Astrocyte (in vitro differentiated cells and primary cell): Measurements from ENCODE around the gene LAMB2. TPM values are rescaled to one million over a fixed set of nuclear protein-coding genes. Genes with fewer than 3 reads are reported as not detected.

ENCODE experiments used
- DNase-seq: peaks from one replicate; pipeline ENCODE4 v3.0.0-alpha.2; 2010; ENCODE audit warnings: low read depth
- FAIRE-seq: peaks from 2 replicates; lab custom pipeline; 2011; peaks lifted over from hg19 to GRCh38; lab: Jason Lieb, UNC
- H2AFZ ChIP-seq: 2 replicates; pipeline ENCODE4 v1.6.0; 2012; ENCODE audit warnings: low read depth, low read length, inconsistent platforms
- H3K27ac ChIP-seq: 2 replicates; pipeline ENCODE4 v1.5.1; 2011; ENCODE audit warnings: low read depth, low read length, inconsistent platforms
- H3K27me3 ChIP-seq: 2 replicates; pipeline ENCODE4 v1.6.0; 2011; ENCODE audit warnings: low read length, inconsistent platforms; ENCODE audit not compliant: insufficient read depth
- H3K36me3 ChIP-seq: 2 replicates; pipeline ENCODE4 v1.5.1; 2011; ENCODE audit warnings: low read length, inconsistent platforms; ENCODE audit not compliant: insufficient read depth
- H3K4me1 ChIP-seq: 2 replicates; pipeline ENCODE4 v1.5.1; 2011; ENCODE audit warnings: low read length, inconsistent platforms; ENCODE audit not compliant: insufficient read depth
- H3K4me2 ChIP-seq: 2 replicates; pipeline ENCODE4 v1.6.0; 2012; ENCODE audit warnings: low read length, inconsistent platforms
- H3K4me3 ChIP-seq: 2 replicates; pipeline ENCODE4 v1.5.1; 2011; ENCODE audit warnings: low read depth, mild to moderate bottlenecking, low read length, inconsistent platforms; ENCODE audit not compliant: insufficient read depth
- H3K79me2 ChIP-seq: 2 replicates; pipeline ENCODE4 v1.6.0; 2012; ENCODE audit warnings: mild to moderate bottlenecking, low read length, inconsistent platforms; ENCODE audit not compliant: insufficient read depth
- H3K9ac ChIP-seq: 2 replicates; pipeline ENCODE4 v1.6.0; 2012; ENCODE audit warnings: mild to moderate bottlenecking, low read length, inconsistent platforms
- H3K9me3 ChIP-seq: 2 replicates; pipeline ENCODE4 v1.5.1; 2012; ENCODE audit warnings: low read depth, mild to moderate bottlenecking, low read length, inconsistent platforms; ENCODE audit not compliant: insufficient read depth
- H4K20me1 ChIP-seq: 2 replicates; pipeline ENCODE4 v1.6.0; 2012; ENCODE audit warnings: low read length, inconsistent platforms; ENCODE audit not compliant: insufficient read depth
- H3K27ac Mint-ChIP-seq: one replicate; pipeline ENCODE4 v1.8.0; 2021; ENCODE audit warnings: mild to moderate bottlenecking, mixed read lengths; ENCODE audit not compliant: unreplicated experiment
- H3K27me3 Mint-ChIP-seq: one replicate; pipeline ENCODE4 v1.8.0; 2021; ENCODE audit warnings: low read depth, mixed read lengths; ENCODE audit not compliant: unreplicated experiment
- H3K36me3 Mint-ChIP-seq: one replicate; pipeline ENCODE4 v1.8.0; 2021; ENCODE audit warnings: low read depth, mixed read lengths; ENCODE audit not compliant: unreplicated experiment
- H3K4me1 Mint-ChIP-seq: one replicate; pipeline ENCODE4 v1.8.0; 2021; ENCODE audit warnings: low read depth, mixed read lengths; ENCODE audit not compliant: unreplicated experiment
- H3K4me3 Mint-ChIP-seq: one replicate; pipeline ENCODE4 v1.8.0; 2021; ENCODE audit warnings: mild to moderate bottlenecking, moderate library complexity, mixed read lengths; ENCODE audit not compliant: unreplicated experiment
- H3K9me3 Mint-ChIP-seq: one replicate; pipeline ENCODE4 v1.8.0; 2021; ENCODE audit warnings: mild to moderate bottlenecking, mixed read lengths; ENCODE audit not compliant: unreplicated experiment
- EZH2 ChIP-seq: IDR thresholded peaks from 2 replicates; pipeline ENCODE4 v1.6.1; 2012; ENCODE audit warnings: mild to moderate bottlenecking, low read length, inconsistent platforms; ENCODE audit not compliant: insufficient read depth
- total RNA-seq: library from RNA; stranded (reverse); gene quantifications from 2 replicates; pipeline ENCODE4 v1.2.1, GENCODE V29; 2021
- TF ChIP-seq, protein P1 (sequence below): IDR thresholded peaks from 2 replicates; pipeline ENCODE4 v1.5.1; 2011; ENCODE audit warnings: low read depth, mild to moderate bottlenecking, inconsistent platforms, low read length, moderate library complexity; ENCODE audit not compliant: insufficient read depth

Gene LAMB2
- total RNA-seq, 1 donor from 2014 or later = 344 TPM

DNA sequence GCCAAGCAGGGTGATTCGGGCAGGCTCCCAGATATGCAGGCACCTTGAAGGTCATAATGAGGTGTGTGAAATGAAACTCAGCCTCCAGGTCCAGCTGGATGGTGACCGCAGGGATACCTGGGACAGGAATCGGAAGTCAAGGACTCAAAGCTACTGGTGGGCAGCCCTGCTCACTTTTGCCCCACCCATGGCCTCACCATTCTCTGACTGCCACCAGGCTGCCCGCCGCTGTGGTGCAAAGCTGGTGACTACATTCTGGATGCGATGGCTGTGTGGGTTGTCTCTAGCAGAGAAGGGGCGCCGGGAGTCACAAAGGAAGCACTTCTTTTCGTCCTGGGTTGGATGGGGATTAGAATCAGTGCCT lies 795 bp downstream of the LAMB2 start:
- H3K36me3 ChIP-seq = peaks cover 11% of the 10 kb centered on the region
- Mint-ChIP-seq H3K27ac (peak overlapping the region; percentile 34), H3K9me3 (no peaks in the 10 kb centered on the region), H3K4me1 (peaks cover 10% of the 10 kb centered on the region), H3K4me3 (peak overlapping the region; percentile 90), H3K27me3 (no peaks in the 10 kb centered on the region), H3K36me3 (peaks cover 18% of the 10 kb centered on the region)
- H4K20me1 ChIP-seq = peaks cover 44% of the 10 kb centered on the region
- H3K4me1 ChIP-seq = peaks cover 22% of the 10 kb centered on the region
- H3K9me3 ChIP-seq = no peaks in the 10 kb centered on the region
- H3K4me2 ChIP-seq = peak overlapping the region; percentile 99
- H3K27ac ChIP-seq = peak overlapping the region; percentile 78
- H3K9ac ChIP-seq = peak overlapping the region; percentile 97
- peak overlapping the region; percentile 97 for H3K4me3 ChIP-seq
- FAIRE-seq = no peak
- TF ChIP-seq, protein P1, sequence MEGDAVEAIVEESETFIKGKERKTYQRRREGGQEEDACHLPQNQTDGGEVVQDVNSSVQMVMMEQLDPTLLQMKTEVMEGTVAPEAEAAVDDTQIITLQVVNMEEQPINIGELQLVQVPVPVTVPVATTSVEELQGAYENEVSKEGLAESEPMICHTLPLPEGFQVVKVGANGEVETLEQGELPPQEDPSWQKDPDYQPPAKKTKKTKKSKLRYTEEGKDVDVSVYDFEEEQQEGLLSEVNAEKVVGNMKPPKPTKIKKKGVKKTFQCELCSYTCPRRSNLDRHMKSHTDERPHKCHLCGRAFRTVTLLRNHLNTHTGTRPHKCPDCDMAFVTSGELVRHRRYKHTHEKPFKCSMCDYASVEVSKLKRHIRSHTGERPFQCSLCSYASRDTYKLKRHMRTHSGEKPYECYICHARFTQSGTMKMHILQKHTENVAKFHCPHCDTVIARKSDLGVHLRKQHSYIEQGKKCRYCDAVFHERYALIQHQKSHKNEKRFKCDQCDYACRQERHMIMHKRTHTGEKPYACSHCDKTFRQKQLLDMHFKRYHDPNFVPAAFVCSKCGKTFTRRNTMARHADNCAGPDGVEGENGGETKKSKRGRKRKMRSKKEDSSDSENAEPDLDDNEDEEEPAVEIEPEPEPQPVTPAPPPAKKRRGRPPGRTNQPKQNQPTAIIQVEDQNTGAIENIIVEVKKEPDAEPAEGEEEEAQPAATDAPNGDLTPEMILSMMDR = no peak
- TF ChIP-seq EZH2 = no peak
- DNase-seq = no peak
- peaks cover 50% of the 10 kb centered on the region for H3K79me2 ChIP-seq
- H2AFZ ChIP-seq = peak overlapping the region; percentile 95
- H3K27me3 ChIP-seq = no peaks in the 10 kb centered on the region

DNA sequence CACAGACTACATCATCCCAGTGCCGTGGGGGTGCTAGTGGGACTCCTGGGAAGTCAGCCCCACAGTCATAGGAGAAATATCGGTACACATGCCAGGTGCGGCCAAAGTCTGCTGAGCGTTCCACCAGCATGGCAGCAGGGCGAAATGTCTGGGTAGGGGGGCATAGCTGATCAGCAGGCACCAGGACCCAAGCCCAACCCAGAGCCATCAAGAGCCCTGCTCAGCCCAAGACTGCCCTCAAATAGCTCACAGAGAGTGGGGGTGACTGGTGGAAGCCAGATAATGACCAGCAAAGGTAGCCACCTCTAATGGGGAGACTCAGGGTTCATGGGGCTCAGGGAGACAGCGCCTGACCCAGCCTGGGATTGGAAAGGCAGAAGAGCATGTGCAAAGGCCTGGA lies 1.3 kb downstream of the LAMB2 start:
- Histone ChIP-seq H2AFZ (no peak overlapping the region), H3K9ac (peak overlapping the region; percentile 97), H3K36me3 (peaks cover 15% of the 10 kb centered on the region), H3K27me3 (no peaks in the 10 kb centered on the region), H3K4me1 (peaks cover 22% of the 10 kb centered on the region), H4K20me1 (peaks cover 46% of the 10 kb centered on the region), H3K9me3 (no peaks in the 10 kb centered on the region), H3K4me3 (peak overlapping the region; percentile 97), H3K27ac (no peak overlapping the region), H3K4me2 (peak overlapping the region; percentile 99), H3K79me2 (peaks cover 50% of the 10 kb centered on the region)
- no peaks in the 10 kb centered on the region for H3K9me3 Mint-ChIP-seq
- TF ChIP-seq, protein P1 = no peak
- no peak for TF ChIP-seq EZH2
- H3K27me3 Mint-ChIP-seq = no peaks in the 10 kb centered on the region
- peaks cover 18% of the 10 kb centered on the region for H3K36me3 Mint-ChIP-seq
- DNase-seq = no peak
- peak overlapping the region; percentile 85 for H3K27ac Mint-ChIP-seq
- peaks cover 10% of the 10 kb centered on the region for H3K4me1 Mint-ChIP-seq
- no peak for FAIRE-seq
- H3K4me3 Mint-ChIP-seq = peak overlapping the region; percentile 90

DNA sequence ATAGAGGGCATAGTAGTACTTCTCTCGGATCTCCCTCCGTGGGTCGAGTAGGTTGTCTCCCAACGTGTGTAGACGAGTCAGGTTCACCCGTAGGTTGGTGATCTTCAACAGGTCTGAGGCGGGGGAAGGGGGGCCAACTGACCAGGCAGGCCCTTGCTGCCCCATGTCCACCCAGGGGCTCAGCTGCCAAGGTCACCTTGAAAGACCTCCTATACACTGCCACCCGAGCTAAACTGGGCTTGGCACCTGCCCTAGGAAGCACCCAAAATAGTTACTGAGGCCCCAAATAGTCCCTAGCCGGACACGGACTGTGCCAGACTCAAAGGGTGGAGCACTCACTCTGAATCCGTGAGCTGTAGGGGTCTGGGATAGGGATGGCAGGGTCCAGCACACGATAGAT lies 1.8 kb downstream of the LAMB2 start:
- Histone ChIP-seq H3K79me2 (peaks cover 50% of the 10 kb centered on the region), H3K4me3 (no peak overlapping the region), H3K27me3 (no peaks in the 10 kb centered on the region), H3K9me3 (no peaks in the 10 kb centered on the region), H4K20me1 (peaks cover 52% of the 10 kb centered on the region), H3K4me1 (peaks cover 22% of the 10 kb centered on the region), H3K27ac (no peak overlapping the region), H2AFZ (no peak overlapping the region), H3K4me2 (peak overlapping the region; percentile 99), H3K9ac (peak overlapping the region; percentile 97), H3K36me3 (peaks cover 19% of the 10 kb centered on the region)
- H3K36me3 Mint-ChIP-seq = peaks cover 18% of the 10 kb centered on the region
- peaks cover 10% of the 10 kb centered on the region for H3K4me1 Mint-ChIP-seq
- peak overlapping the region; percentile 90 for H3K4me3 Mint-ChIP-seq
- no peaks in the 10 kb centered on the region for H3K9me3 Mint-ChIP-seq
- no peak for FAIRE-seq
- no peak for DNase-seq
- H3K27ac Mint-ChIP-seq = peak overlapping the region; percentile 41
- no peaks in the 10 kb centered on the region for H3K27me3 Mint-ChIP-seq
- TF ChIP-seq, protein P1 = no peak
- TF ChIP-seq EZH2 = no peak
